Measurements from ENCODE around the gene FLNA.
"Not testable (repeated sequence)": the region's sequence is repeated elsewhere in the genome, so short reads cannot be mapped to it uniquely, and the experiment has no call there.

Gene FLNA

GRCh38 chrX:154355776-154356140, 18.7 kb downstream of the FLNA start:
- DNase-seq: no peak

GRCh38 chrX:154355094-154355775, 19.2 kb downstream of the FLNA start:
- no peak for DNase-seq

- no peak for DNase-seq
Measured at GRCh38 chrX:154354516-154354915, 19.9 kb downstream of the FLNA start.

GRCh38 chrX:154354013-154354412, 20.4 kb downstream of the FLNA start:
- no peak for DNase-seq

GRCh38 chrX:154353172-154353843, 21.1 kb downstream of the FLNA start:
- DNase-seq: no peak

- DNase-seq: no peak
Measured at GRCh38 chrX:154352466-154352865, 22.0 kb downstream of the FLNA start.

- DNase-seq: no peak
Measured at GRCh38 chrX:154352012-154352401, 22.4 kb downstream of the FLNA start.

GRCh38 chrX:154351183-154352011, 23.0 kb downstream of the FLNA start:
- no peak for DNase-seq

- no peak for DNase-seq
Measured at GRCh38 chrX:154350429-154351182, 23.8 kb downstream of the FLNA start.

GRCh38 chrX:154349979-154350378, 24.5 kb downstream of the FLNA start:
- no peak for DNase-seq

- DNase-seq: no peak
Measured at GRCh38 chrX:154349359-154349935, 25.0 kb downstream of the FLNA start.

- DNase-seq: no peak
Measured at GRCh38 chrX:154348646-154349358, 25.6 kb downstream of the FLNA start.

GRCh38 chrX:154348114-154348531, 26.3 kb downstream of the FLNA start:
- DNase-seq: no peak

- not testable (repeated sequence) for DNase-seq
Measured at GRCh38 chrX:154343620-154344019, 30.8 kb downstream of the FLNA start.

GRCh38 chrX:154343063-154343462, 31.4 kb downstream of the FLNA start:
- DNase-seq: not testable (repeated sequence)

GRCh38 chrX:154341399-154342298, 32.8 kb downstream of the FLNA start:
- not testable (repeated sequence) for DNase-seq

- DNase-seq: peak; percentile 62
Measured at GRCh38 chrX:154334496-154334895, 39.9 kb downstream of the FLNA start.

- DNase-seq: peak; percentile 37
Measured at GRCh38 chrX:154333837-154334271, 40.6 kb downstream of the FLNA start.

GRCh38 chrX:154333116-154333515, 41.3 kb downstream of the FLNA start:
- no peak for DNase-seq

GRCh38 chrX:154332561-154332960, 41.9 kb downstream of the FLNA start:
- DNase-seq: no peak

GRCh38 chrX:154329294-154329693, 45.1 kb downstream of the FLNA start:
- DNase-seq: no peak
